Posterior cingulate gyrus (tissue), 11 donors: Measurements from ENCODE around the gene THOC5.

Source experiments
- DNase-seq, 10 donors: peaks; one replicate each; pipeline versions ENCODE4 v3.0.0 to v3.0.0-alpha.2; 2020 to 2021; ENCODE audit warnings: mixed read lengths in 3 of 10
- intact Hi-C: fragments of 100-400 bp; cut with DNase I; formaldehyde crosslinking; loops from one replicate; pipeline ENCODE4 v1.15.1; 2023

Gene THOC5

GRCh38 chr22:29479417-29480261 lies 73.9 kb downstream of the THOC5 start, which contains the start of gene NEFH:
Gene NEFH, plus strand, starts transcription at chr22:29480218. Its CDS starts 45 bp downstream, at chr22:29480263.
- DNase-seq = peak in 8 of 10 donors; percentile 30 to 93 (median 56)
- intact Hi-C loops = no loop called here

- peak in 2 of 10 donors; percentile 73 to 80 for DNase-seq
- intact Hi-C loops = no loop called here
Measured at GRCh38 chr22:29478326-29479276, 75.0 kb downstream of the THOC5 start.

DNA sequence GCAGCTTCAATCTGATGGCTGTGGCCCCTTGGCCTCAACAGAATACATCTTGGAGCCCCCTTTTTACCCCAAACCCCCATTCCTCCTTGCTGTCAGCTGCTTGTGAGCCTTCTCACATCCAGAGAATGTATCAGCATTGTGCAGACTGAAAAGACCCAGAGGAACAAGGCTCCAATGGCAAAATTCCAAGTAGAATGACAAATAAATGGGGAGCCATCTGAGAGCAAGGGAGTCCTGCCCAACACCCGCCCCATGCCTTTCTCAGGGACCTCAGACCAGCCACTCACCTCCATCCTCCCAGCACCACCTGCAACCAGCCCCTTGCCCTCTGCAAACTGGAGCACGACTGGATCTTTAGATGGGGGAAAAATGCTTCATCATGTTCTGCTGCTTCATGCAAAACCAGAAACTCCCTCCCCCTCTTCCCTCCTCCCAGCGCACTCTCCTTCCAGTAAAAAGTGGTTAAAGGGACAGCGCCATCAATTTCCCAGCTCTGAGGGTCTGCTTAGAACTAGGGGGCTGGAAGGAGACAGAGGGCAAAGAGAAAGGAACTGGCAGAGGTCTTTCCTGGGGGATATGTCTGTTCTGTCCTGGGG lies 75.7 kb downstream of the THOC5 start:
- peak in 2 of 10 donors; percentile 70 to 71 for DNase-seq
- intact Hi-C loops = no loop called here

DNA sequence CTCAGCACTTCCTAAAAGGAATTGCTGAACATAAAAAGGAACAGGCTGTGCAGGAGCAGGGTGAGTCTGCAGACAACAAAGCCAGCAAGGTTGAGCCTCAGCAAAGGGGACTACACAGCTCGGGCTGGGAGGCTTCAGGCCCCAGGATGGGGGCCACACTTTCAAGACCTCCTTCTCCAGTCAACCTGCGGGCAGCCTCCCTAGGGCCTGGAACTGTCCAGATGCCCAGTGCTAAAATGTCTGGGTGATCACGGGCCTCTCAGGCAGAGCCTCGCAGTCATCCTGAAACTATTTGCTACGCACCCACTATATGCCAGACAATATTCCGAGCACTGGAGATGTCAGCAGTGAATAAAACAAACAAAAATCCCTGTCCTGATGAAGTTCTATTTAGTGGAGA lies 77.4 kb downstream of the THOC5 start:
- intact Hi-C loops = no loop called here
- DNase-seq = peak in 2 of 10 donors; percentile 65 to 74

DNA sequence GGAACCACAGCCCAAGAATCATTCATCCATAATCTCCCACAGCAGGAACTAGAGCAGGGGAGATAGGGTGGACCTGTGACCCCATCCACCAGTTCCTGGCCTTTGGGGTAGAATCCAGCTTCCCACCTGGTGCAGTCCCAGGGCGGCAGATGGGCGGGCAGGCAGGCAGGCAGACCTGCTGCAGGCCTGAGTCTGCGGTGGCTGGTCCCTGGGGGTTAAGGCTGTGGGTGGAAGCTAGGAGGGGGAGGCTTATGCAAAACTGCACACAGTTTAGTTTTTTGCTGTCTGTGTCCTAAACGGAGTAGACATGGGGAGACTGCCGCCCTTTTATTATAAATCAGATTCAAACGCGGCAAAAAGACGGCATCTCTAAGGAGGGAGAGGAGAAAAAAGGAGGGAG lies 78.0 kb downstream of the THOC5 start:
- intact Hi-C loops = no loop called here
- peak in 2 of 10 donors; percentile 61 to 82 for DNase-seq

- peak in 2 of 10 donors; percentile 67 to 81 for DNase-seq
- intact Hi-C loops = no loop called here
Measured at GRCh38 chr22:29473001-29473400, 80.6 kb downstream of the THOC5 start.

GRCh38 chr22:29470159-29470855 lies 83.2 kb downstream of the THOC5 start:
- intact Hi-C loops = no loop called here
- DNase-seq = peak; percentile 43 to 96 (median 72)

DNA sequence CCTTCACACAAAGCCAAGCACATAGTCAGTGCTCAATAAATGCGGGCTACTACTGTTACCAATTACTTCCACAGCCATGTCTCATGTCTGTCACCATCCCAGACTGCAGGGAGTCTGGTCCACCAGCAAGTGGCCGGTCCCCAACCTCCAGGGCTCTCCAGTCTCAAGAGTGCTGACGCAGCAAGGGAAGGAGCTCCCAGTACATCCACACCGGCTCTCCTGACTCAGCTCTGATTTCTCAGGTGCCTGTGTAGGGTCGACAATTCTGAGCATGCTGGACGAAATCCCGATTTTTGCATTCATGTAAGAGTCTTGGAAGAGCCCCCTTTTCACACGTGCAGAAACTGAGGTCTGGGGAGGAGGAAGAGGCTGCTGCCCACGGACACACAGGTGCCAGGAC lies 83.8 kb downstream of the THOC5 start:
- DNase-seq = peak in 1 of 10 donors; percentile 72
- intact Hi-C loops = no loop called here

DNA sequence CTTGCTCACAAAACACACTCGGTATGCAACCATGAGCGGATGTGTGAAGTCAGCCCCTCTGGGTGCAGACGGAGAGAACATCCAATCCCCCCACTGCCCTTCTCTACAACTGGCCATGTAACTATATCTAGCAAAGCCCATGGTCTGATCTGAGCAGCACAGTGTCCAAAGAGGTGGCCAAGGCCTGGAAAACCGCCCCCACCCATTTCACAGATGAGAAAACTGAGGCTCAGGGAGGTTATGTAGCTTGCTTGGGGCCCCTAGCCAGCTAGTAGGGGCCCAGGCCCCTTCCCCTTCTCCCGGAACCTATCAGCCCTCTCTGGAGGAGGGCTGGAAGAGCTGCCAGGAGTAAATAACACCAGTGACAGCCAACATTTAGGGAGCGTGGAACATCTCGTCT lies 89.0 kb downstream of the THOC5 start:
- intact Hi-C loops = no loop called here
- peak in 1 of 10 donors; percentile 24 for DNase-seq

- intact Hi-C loops = no loop called here
- peak in 2 of 10 donors; percentile 55 to 78 for DNase-seq
Measured at GRCh38 chr22:29463629-29464028, 89.9 kb downstream of the THOC5 start.

- intact Hi-C loops = no loop called here
- DNase-seq = peak in 2 of 10 donors; percentile 35 to 37
Measured at GRCh38 chr22:29461263-29461662, 92.3 kb downstream of the THOC5 start.

DNA sequence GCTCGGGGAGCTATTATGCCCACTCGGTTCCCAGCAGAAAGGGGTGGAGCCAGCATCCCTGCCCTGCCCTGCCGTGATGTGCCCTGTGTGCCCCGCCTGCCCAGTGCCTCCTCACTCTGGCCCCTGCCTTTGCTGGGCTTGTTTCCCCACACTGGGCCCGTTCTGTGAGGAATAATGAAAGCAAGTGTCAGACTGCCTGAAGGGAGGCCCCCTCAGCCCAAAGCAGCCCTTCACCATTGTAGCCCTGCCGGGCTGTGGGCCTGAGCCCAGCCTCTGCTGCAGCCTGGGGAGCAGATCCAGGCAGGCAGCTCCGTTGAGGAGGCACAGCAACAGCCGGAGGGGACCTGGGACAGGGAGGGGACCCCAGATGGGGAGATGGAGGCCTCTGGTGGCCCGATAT lies 93.8 kb downstream of the THOC5 start:
- intact Hi-C loops = no loop called here
- peak in 2 of 10 donors; percentile 42 to 55 for DNase-seq

- intact Hi-C loops = no loop called here
- DNase-seq = no peak
Measured at GRCh38 chr22:29458551-29458950, 95.0 kb downstream of the THOC5 start.

DNA sequence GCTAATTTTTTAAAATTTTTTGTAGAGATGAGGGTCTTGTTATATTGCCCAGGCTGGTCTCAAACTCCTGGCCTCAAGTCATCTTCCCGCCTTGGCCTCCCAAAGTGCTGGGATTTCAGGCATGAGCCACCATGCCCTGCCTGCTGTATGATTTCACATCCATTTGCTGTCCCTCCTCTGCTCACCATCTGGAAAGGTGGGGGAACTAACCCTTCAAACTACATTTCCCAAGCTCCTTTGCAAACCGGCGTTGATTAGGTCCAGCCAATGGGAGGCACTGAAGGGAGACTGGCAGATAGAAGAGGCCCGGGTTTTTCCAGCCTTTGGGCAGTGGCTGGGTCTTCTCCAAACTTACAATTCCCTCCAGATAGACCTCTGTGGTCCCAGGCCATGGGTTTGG lies 95.8 kb downstream of the THOC5 start:
- intact Hi-C loops = no loop called here
- DNase-seq = peak in 3 of 10 donors; percentile 50 to 84 (median 83)

DNA sequence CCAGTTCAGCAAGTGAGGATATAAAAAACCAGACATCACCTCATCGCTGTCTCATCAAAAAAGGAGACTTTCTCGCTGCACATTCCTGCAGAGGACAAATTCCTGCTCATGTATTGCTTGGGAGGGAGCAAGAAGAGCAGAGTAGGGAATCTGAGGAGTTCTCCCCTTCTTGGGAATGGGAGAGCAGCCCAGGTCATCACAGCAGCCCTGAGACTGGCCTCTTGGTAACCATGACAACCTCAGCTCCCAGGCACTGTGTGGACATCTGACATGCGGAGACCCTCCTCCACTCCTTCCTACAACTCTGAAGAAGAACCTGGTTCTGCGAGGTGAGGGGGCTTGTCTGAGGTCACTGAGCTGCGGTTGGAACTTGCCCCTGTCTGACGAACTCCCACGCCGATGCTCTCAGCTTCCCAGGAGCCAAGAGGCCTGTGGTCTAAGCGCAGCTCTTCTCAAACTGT lies 97.3 kb downstream of the THOC5 start:
- intact Hi-C loops = no loop called here
- peak in 2 of 10 donors; percentile 22 to 45 for DNase-seq
